K562 (cell line): ENCODE results near the gene TRIM68. TPM values are rescaled to one million over a fixed set of nuclear protein-coding genes. Genes with fewer than 3 reads are reported as not detected.

Experiments
- ATAC-seq: fragments of 200-7000 bp; cut with Tn5 transposase; 3 replicates; pipeline ENCODE4 v1.9.1; 2020; ENCODE audit warnings: moderate library complexity
- BruUV-seq: library from RNA; stranded (reverse); fragments of 400-500 nt; replicated peaks from 2 replicates; lab custom pipeline; 2021; lab: Mats Ljungman, UMichigan
- CTCF ChIA-PET: fragments of 300-600 bp; formaldehyde crosslinking; extraction: SDS; loops from one replicate; lab custom pipeline; 2021; ENCODE audit warnings: low intra/inter-chr PET ratio; lab: Yijun Ruan, JAX
- POLR2A ChIA-PET: fragments of 300-600, 350-650 bp; sonication (Branson Sonifier 250); formaldehyde crosslinking; extraction: SDS; loops from one replicate; lab custom pipeline; 2021; ENCODE audit warnings: antibody characterized with exemption, inconsistent platforms; lab: Yijun Ruan, JAX
- DNase-seq, 4 experiments: peaks; one replicate each; pipeline versions ENCODE4 v3.0.0 to v3.0.0-alpha.2; 2011 to 2018; ENCODE audit warnings: low spot score in 3 of 4, mixed read lengths in 3 of 4; ENCODE audit errors: extremely low read depth in 1 of 4
- FAIRE-seq: peaks from 2 replicates; lab custom pipeline; 2011; peaks lifted over from hg19 to GRCh38; lab: Jason Lieb, UNC
- H2AFZ ChIP-seq: 2 replicates; pipeline ENCODE4 v1.6.0; 2011; ENCODE audit warnings: low read depth, low read length, control low read depth, inconsistent platforms
- H3K27ac ChIP-seq: fragments of 200-600 bp; 3 replicates; pipeline ENCODE4 v1.8.0; 2011; ENCODE audit warnings: low read depth, mild to moderate bottlenecking, control low read depth, inconsistent platforms, low read length, moderate library complexity, mixed read lengths; ENCODE audit errors: extremely low read depth
- H3K27me3 ChIP-seq, 2 experiments: fragments of 300-600 bp in 1 of 2; 2 replicates in 1 of 2; 3 replicates in 1 of 2; pipeline versions ENCODE4 v1.6.0 to v1.8.0; 2011; ENCODE audit warnings: inconsistent platforms in 2 of 2, low read length in 2 of 2, mild to moderate bottlenecking in 1 of 2, mixed read lengths in 1 of 2, moderate library complexity in 1 of 2; ENCODE audit not compliant: control insufficient read depth in 2 of 2, insufficient read depth in 2 of 2
- H3K36me3 ChIP-seq: fragments of 300-600 bp; 3 replicates; pipeline ENCODE4 v1.8.0; 2011; ENCODE audit warnings: mild to moderate bottlenecking, low read length, inconsistent platforms; ENCODE audit not compliant: control insufficient read depth, insufficient read depth
- H3K4me1 ChIP-seq, 2 experiments: fragments of 200-600 bp in 1 of 2; replicated peaks in 1 of 2; 2 replicates in 1 of 2; 3 replicates in 1 of 2; pipeline versions ENCODE4 v1.5.1 to v1.8.0; 2011; ENCODE audit warnings: inconsistent platforms in 2 of 2, low read length in 2 of 2, mild to moderate bottlenecking in 1 of 2, mixed read lengths in 1 of 2, moderate library complexity in 1 of 2; ENCODE audit not compliant: control insufficient read depth in 2 of 2, insufficient read depth in 2 of 2
- H3K4me2 ChIP-seq: 2 replicates; pipeline ENCODE4 v1.6.1; 2011; ENCODE audit warnings: low read length, control low read depth, inconsistent platforms, mixed read lengths; ENCODE audit not compliant: insufficient read depth
- H3K4me3 ChIP-seq: fragments of 200-600 bp; sonication (generic), shearing (Covaris generic); 2 replicates; pipeline ENCODE4 v1.5.1; 2016; ENCODE audit warnings: control low read depth, inconsistent platforms
- H3K79me2 ChIP-seq: fragments of 200-600 bp; 3 replicates; pipeline ENCODE4 v1.8.0; 2011; ENCODE audit warnings: low read length, inconsistent platforms; ENCODE audit not compliant: control insufficient read depth, insufficient read depth
- H3K9ac ChIP-seq, 2 experiments: 2 replicates each; pipeline versions ENCODE4 v1.6.0 to v1.6.1; 2011; ENCODE audit warnings: low read depth in 2 of 2, low read length in 2 of 2, control low read depth in 1 of 2, inconsistent platforms in 1 of 2, mild to moderate bottlenecking in 1 of 2, mixed read lengths in 1 of 2; ENCODE audit not compliant: insufficient read depth in 1 of 2
- H3K9me1 ChIP-seq: one replicate; pipeline ENCODE4 v1.6.0; 2011; ENCODE audit warnings: inconsistent platforms, mild to moderate bottlenecking, low read length, moderate library complexity; ENCODE audit not compliant: control insufficient read depth, insufficient read depth
- H3K9me3 ChIP-seq: replicated peaks from 2 replicates; pipeline ENCODE4 v1.5.1; 2011; ENCODE audit warnings: low read depth, low read length, inconsistent platforms; ENCODE audit not compliant: control insufficient read depth, insufficient read depth
- H4K20me1 ChIP-seq: replicated peaks from 2 replicates; pipeline ENCODE4 v1.6.1; 2011; ENCODE audit warnings: low read length, inconsistent platforms, mixed read lengths; ENCODE audit not compliant: control insufficient read depth, insufficient read depth
- HCFC1 ChIP-seq: IDR thresholded peaks from 2 replicates; pipeline ENCODE4 v1.6.1; 2012; ENCODE audit warnings: low read depth, low read length, improper control_type of control experiment
- HMG20A ChIP-seq: fragments of 450-650 bp; formaldehyde crosslinking; conservative IDR thresholded peaks from 2 replicates; pipeline ENCODE4 v1.4.0; 2020; ENCODE audit warnings: mild to moderate bottlenecking, mixed read lengths
- KAT8 ChIP-seq: fragments of 450-650 bp; IDR thresholded peaks from 2 replicates; pipeline ENCODE4 v1.6.1; 2016; ENCODE audit warnings: low read depth, mild to moderate bottlenecking
- ZBTB34 ChIP-seq: fragments of 250-450 bp; sonication (Bioruptor Pico); IDR thresholded peaks from 2 replicates; pipeline ENCODE4 v1.8.0; 2021; ENCODE audit warnings: mild to moderate bottlenecking, moderate library complexity
- WGBS: fragments of 100-300 bp; shearing (Covaris generic); methylation state at CpG from one replicate; pipeline ENCODE4 v1.1.6; 2016; ENCODE audit warnings: low coverage, mixed read lengths; ENCODE audit not compliant: insufficient coverage; ENCODE audit errors: missing lambda C conversion rate; 5-methylcytosine and 5-hydroxymethylcytosine counted together
- in situ Hi-C: fragments of 300-500 bp; cut with MboI; formaldehyde crosslinking; loops from 4 replicates; pipeline ENCODE4 v1.15.0; 2018; ENCODE audit warnings: inconsistent platforms, mixed read lengths
- intact Hi-C: fragments of 100-400 bp; cut with micrococcal nuclease; formaldehyde crosslinking; loops from 2 replicates; pipeline ENCODE4 v1.14.2; 2022
- polyA plus RNA-seq, 8 experiments: library from polyadenylated mRNA; depleted of rRNA in 4 of 8; stranded (reverse) in 5 of 8; unstranded in 3 of 8; fragments of >200 nt; fragmentation: Nextera tagmentation in 2 of 8; fragmentation: Illumina TruSeq in 1 of 8; extraction: Ambion mirVana in 2 of 8; extraction: Trizol in 1 of 8; gene quantifications; 2 replicates each; pipeline versions ENCODE4 v1.2.1 to v1.2.3, GENCODE V29; 2011 to 2014; ENCODE audit warnings: inconsistent platforms in 1 of 8, missing spikeins in 1 of 8
- total RNA-seq, 7 experiments: library from RNA; depleted of rRNA in 6 of 7; stranded (reverse); fragments of >200 nt in 6 of 7; fragmentation: Illumina TruSeq in 2 of 7; extraction: Trizol in 2 of 7; gene quantifications; 2 replicates each; pipeline versions ENCODE4 v1.2.1 to v1.2.3, GENCODE V29; 2011 to 2021; ENCODE audit warnings: low replicate concordance in 1 of 7

The TRIM68 gene
- total and polyA plus RNA-seq, 9 of the 15 experiments (the other 6 are each of a cell fraction or from before 2014, with no cell fraction given): 5.2 to 10.9 (median 7.9) TPM

- ChIA-PET CTCF (interaction anchor here (0.8 to 1.9 kb wide), 4 partner anchors 189 to 733 kb away, joined by 3 to 7 read pairs (median 5); no protein-coding TSS in a partner anchor), POLR2A (interaction anchor here (0.9 to 1.8 kb wide), 3 partner anchors 10 to 391 kb away, joined by 3 to 8 read pairs (median 3); no protein-coding TSS in a partner anchor)
- Histone ChIP-seq H3K9me1 (no peaks in the 10 kb centered on the region), H3K27me3 (peaks cover 0 to 29% of the 10 kb centered on the region in 2 experiments; a peak in 3 of 5 replicates), H3K36me3 (no peaks in the 10 kb centered on the region), H3K27ac (no peak overlapping the region), H3K4me2 (no peak overlapping the region), H3K4me1 (no peaks in the 10 kb centered on the region; a peak in 1 of 5 replicates), H3K9ac (no peak overlapping the region), H4K20me1 (no peaks in the 10 kb centered on the region), H3K4me3 (no peak overlapping the region), H3K9me3 (no peaks in the 10 kb centered on the region), H2AFZ (peak overlapping the region; percentile 83), H3K79me2 (no peaks in the 10 kb centered on the region)
- in situ Hi-C loops: loop anchor here (5.0 to 25.0 kb wide), 2 partner anchors 370 to 1700 kb away; no protein-coding TSS in a partner anchor
- TF ChIP-seq ZBTB34: no peak
- TF ChIP-seq HCFC1: no peak
- TF ChIP-seq KAT8: no peak
- no peak for TF ChIP-seq HMG20A (CRISPR knock-in tag)
- intact Hi-C loops: loop anchor here (1.0 to 10.0 kb wide), 7 partner anchors 85 to 465 kb away; partner anchors contain the start of gene OR51G1
- FAIRE-seq (peak; percentile 40), DNase-seq (no peak), ATAC-seq (no peak; the same call in 2 of the 3 replicates)
- BruUV-seq: no TSS peak
- WGBS: 8% methylated on average over 3 of the region's 3 CpGs
These were observed 29.6 kb upstream of the TRIM68 start for GRCh38 chr11:4637662-4638047.
